DND-41 (cell line): ENCODE measurements around the gene TP53RK.

Experiments
- ATAC-seq: fragments of 200-7000 bp; cut with Tn5 transposase; 3 replicates; pipeline ENCODE4 v1.9.1; 2021; ENCODE audit warnings: low read depth; ENCODE audit not compliant: insufficient read depth
- DNase-seq: peaks from one replicate; pipeline ENCODE4 v3.0.0-alpha.2; 2020
- H2AFZ ChIP-seq: 2 replicates; pipeline ENCODE4 v1.6.0; 2012; ENCODE audit warnings: low read depth, low read length
- H3K27ac ChIP-seq: 2 replicates; pipeline ENCODE4 v1.5.1; 2012; ENCODE audit warnings: low read length, inconsistent platforms
- H3K27me3 ChIP-seq: fragments of 200-600 bp; sonication (generic); 2 replicates; pipeline ENCODE4 v1.6.0; 2012; ENCODE audit warnings: low read length, mild to moderate bottlenecking, inconsistent platforms; ENCODE audit not compliant: insufficient read depth, poor library complexity
- H3K36me3 ChIP-seq: 2 replicates; pipeline ENCODE4 v1.5.1; 2012; ENCODE audit warnings: low read length, inconsistent platforms; ENCODE audit not compliant: insufficient read depth
- H3K4me1 ChIP-seq: 2 replicates; pipeline ENCODE4 v1.5.1; 2012; ENCODE audit warnings: mild to moderate bottlenecking, low read length; ENCODE audit not compliant: insufficient read depth
- H3K4me2 ChIP-seq: 2 replicates; pipeline ENCODE4 v1.6.0; 2012; ENCODE audit warnings: mild to moderate bottlenecking, moderate library complexity, low read length, inconsistent platforms; ENCODE audit not compliant: insufficient read depth
- H3K4me3 ChIP-seq, 2 experiments: fragments of 200-600 bp in 1 of 2; shearing (Covaris generic) in 1 of 2; 2 replicates each; pipeline ENCODE4 v1.5.1; 2012 to 2016; ENCODE audit warnings: inconsistent platforms in 2 of 2, low read length in 2 of 2, mild to moderate bottlenecking in 2 of 2, low read depth in 1 of 2, moderate library complexity in 1 of 2
- H3K79me2 ChIP-seq: 2 replicates; pipeline ENCODE4 v1.6.0; 2012; ENCODE audit warnings: low read length, inconsistent platforms; ENCODE audit not compliant: insufficient read depth
- H3K9ac ChIP-seq: 2 replicates; pipeline ENCODE4 v1.6.0; 2012; ENCODE audit warnings: low read depth, mild to moderate bottlenecking, inconsistent platforms, low read length, moderate library complexity
- H3K9me3 ChIP-seq: 2 replicates; pipeline ENCODE4 v1.5.1; 2012; ENCODE audit warnings: low read length, moderate library complexity, mild to moderate bottlenecking, inconsistent platforms; ENCODE audit not compliant: insufficient read depth, severe bottlenecking
- H4K20me1 ChIP-seq: 2 replicates; pipeline ENCODE4 v1.6.0; 2012; ENCODE audit warnings: low read length; ENCODE audit not compliant: insufficient read depth
- CTCF ChIP-seq: IDR thresholded peaks from 2 replicates; pipeline ENCODE4 v1.5.1; 2012; ENCODE audit warnings: borderline replicate concordance, low read length, moderate library complexity, mild to moderate bottlenecking; ENCODE audit not compliant: poor library complexity, severe bottlenecking; ENCODE audit errors: extremely low read depth
- EZH2 ChIP-seq: IDR thresholded peaks from 3 replicates; pipeline ENCODE4 v1.6.1; 2012; ENCODE audit warnings: borderline replicate concordance, low read depth, mild to moderate bottlenecking, moderate library complexity, low read length, inconsistent platforms; ENCODE audit not compliant: severe bottlenecking

TP53RK gene

GRCh38 chr20:46652699-46653098 is 36.5 kb downstream of the TP53RK start:
- no peak for ATAC-seq
- H3K27ac ChIP-seq: no peak overlapping the region
- no peaks in the 10 kb centered on the region for H3K4me1 ChIP-seq
- H3K79me2 ChIP-seq: no peaks in the 10 kb centered on the region
- H3K4me2 ChIP-seq: no peak overlapping the region
- no peak overlapping the region for H3K4me3 ChIP-seq
- H3K36me3 ChIP-seq: no peaks in the 10 kb centered on the region
- H2AFZ ChIP-seq: no peak overlapping the region
- no peaks in the 10 kb centered on the region for H4K20me1 ChIP-seq
- H3K27me3 ChIP-seq: no peaks in the 10 kb centered on the region
- no peak for DNase-seq
- H3K9me3 ChIP-seq: no peaks in the 10 kb centered on the region
- TF ChIP-seq CTCF (no peak), EZH2 (no peak)
- H3K9ac ChIP-seq: no peak overlapping the region

DNA sequence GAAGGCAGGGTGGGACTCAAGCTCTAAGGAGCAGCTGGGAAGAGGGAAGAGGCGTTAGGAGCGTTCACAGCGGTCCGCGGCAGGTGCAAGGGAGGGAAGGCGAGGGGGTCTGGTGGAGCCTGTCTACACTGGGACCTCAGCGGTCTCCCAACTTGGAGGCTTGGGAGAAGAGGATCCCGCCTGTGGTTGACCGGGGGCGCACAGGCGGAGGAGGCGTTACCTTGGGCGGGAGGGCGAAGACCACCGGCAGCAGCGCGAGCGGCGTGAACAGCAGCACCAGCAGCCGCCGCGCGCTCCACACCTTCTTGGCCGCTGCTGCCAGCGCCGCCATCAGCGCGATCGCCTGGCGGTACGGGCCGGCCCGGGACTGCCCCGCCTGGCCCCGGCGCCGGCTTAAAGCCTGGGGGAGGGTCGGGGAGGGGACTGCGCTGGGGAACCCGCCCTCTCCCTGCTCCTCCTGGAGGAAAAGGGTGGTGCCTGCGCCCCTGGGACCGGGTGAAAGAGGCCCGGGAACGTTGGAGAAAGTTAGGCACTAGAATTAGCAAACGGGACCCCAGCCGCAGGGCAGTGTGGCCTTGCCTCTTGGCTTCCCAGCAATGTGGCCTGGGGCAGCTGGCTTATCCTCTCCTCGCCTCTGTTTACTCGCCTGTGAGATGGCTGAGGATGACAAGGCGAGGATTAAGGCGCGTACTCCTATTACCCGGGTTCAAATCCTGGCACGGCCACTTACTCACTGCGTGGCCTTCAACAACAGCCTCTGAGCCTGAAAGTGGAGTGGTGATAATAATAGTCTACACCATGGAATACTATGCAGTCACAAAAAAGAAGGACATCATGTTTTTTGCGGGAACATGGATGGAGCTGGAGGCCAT is 37.9 kb downstream of the TP53RK start, which contains the start of gene SLC13A3:
SLC13A3 (minus strand) TSS at position 369 of the 872 bp plus-strand sequence; CDS start at position 331, 38 bp downstream.
- Histone ChIP-seq H3K4me1 (no peaks in the 10 kb centered on the region), H3K79me2 (no peaks in the 10 kb centered on the region), H3K36me3 (no peaks in the 10 kb centered on the region), H4K20me1 (no peaks in the 10 kb centered on the region), H3K27me3 (no peaks in the 10 kb centered on the region), H2AFZ (no peak within 1 kb of the TSS), H3K4me2 (no peak within 1 kb of the TSS), H3K9ac (no peak within 1 kb of the TSS), H3K9me3 (no peaks in the 10 kb centered on the region), H3K4me3 (no peak within 1 kb of the TSS), H3K27ac (no peak within 1 kb of the TSS)
- ATAC-seq (no peak), DNase-seq (no peak)
- no peak for TF ChIP-seq CTCF
- no peak for TF ChIP-seq EZH2

GRCh38 chr20:46650575-46651090 is 38.6 kb downstream of the TP53RK start:
- no peak overlapping the region for H3K4me3 ChIP-seq
- H3K4me2 ChIP-seq: no peak overlapping the region
- no peak overlapping the region for H3K27ac ChIP-seq
- H4K20me1 ChIP-seq: no peaks in the 10 kb centered on the region
- no peaks in the 10 kb centered on the region for H3K4me1 ChIP-seq
- H3K9ac ChIP-seq: no peak overlapping the region
- TF ChIP-seq EZH2: no peak
- no peak overlapping the region for H2AFZ ChIP-seq
- no peak for ATAC-seq
- no peaks in the 10 kb centered on the region for H3K27me3 ChIP-seq
- no peaks in the 10 kb centered on the region for H3K79me2 ChIP-seq
- no peak for DNase-seq
- H3K9me3 ChIP-seq: no peaks in the 10 kb centered on the region
- no peaks in the 10 kb centered on the region for H3K36me3 ChIP-seq

GRCh38 chr20:46649965-46650542 is 39.2 kb downstream of the TP53RK start:
- no peaks in the 10 kb centered on the region for H3K27me3 ChIP-seq
- no peaks in the 10 kb centered on the region for H3K79me2 ChIP-seq
- no peaks in the 10 kb centered on the region for H3K4me1 ChIP-seq
- no peak overlapping the region for H3K4me2 ChIP-seq
- DNase-seq (no peak), ATAC-seq (no peak)
- no peak overlapping the region for H3K27ac ChIP-seq
- H4K20me1 ChIP-seq: no peaks in the 10 kb centered on the region
- H3K9ac ChIP-seq: no peak overlapping the region
- no peak overlapping the region for H3K4me3 ChIP-seq
- no peak for TF ChIP-seq CTCF
- TF ChIP-seq EZH2: no peak
- H2AFZ ChIP-seq: no peak overlapping the region
- no peaks in the 10 kb centered on the region for H3K9me3 ChIP-seq
- no peaks in the 10 kb centered on the region for H3K36me3 ChIP-seq
